ENCODE data around the gene SDK1. TPM values are rescaled to one million over a fixed set of nuclear protein-coding genes. Genes with fewer than 3 reads are reported as not detected.

Gene SDK1
- total RNA-seq, 6 experiments from 2014 or later, result not detected

- no peak overlapping the region for H3K4me3 Mint-ChIP-seq
- TF ChIP-seq CTCF (IDR thresholded peaks at IDR 0.05), result no peak
- 0 out of 2 replicates have a peak, but pooled peaks cover 2% of the 10 kb centered on the region for H3K27me3 Mint-ChIP-seq (ENCODE audit: insufficient read depth)
- DNase-seq, result no peak
- H3K9me3 Mint-ChIP-seq, result peaks cover 30% of the 10 kb centered on the region
- peaks cover 6% of the 10 kb centered on the region for H3K36me3 Mint-ChIP-seq (ENCODE audit: low read depth)
- no peaks in the 10 kb centered on the region for H3K4me1 Mint-ChIP-seq (ENCODE audit: low read depth)
- no peak overlapping the region for H3K27ac Mint-ChIP-seq
These were observed 972.6 kb downstream of the SDK1 start for GRCh38 chr7:4273566-4274230.

GRCh38 chr7:4274286-4274685 is 973.2 kb downstream of the SDK1 start:
- H3K27me3 Mint-ChIP-seq (ENCODE audit: insufficient read depth), result 0 out of 2 replicates have a peak, but pooled peaks cover 2% of the 10 kb centered on the region
- H3K9me3 Mint-ChIP-seq, result peaks cover 31% of the 10 kb centered on the region
- H3K4me3 Mint-ChIP-seq, result no peak overlapping the region
- DNase-seq, result no peak
- H3K36me3 Mint-ChIP-seq (ENCODE audit: low read depth), result peaks cover 6% of the 10 kb centered on the region
- no peak for TF ChIP-seq CTCF (IDR thresholded peaks at IDR 0.05)
- no peak overlapping the region for H3K27ac Mint-ChIP-seq
- no peaks in the 10 kb centered on the region for H3K4me1 Mint-ChIP-seq (ENCODE audit: low read depth)

- H3K4me1 Mint-ChIP-seq (ENCODE audit: low read depth), result no peaks in the 10 kb centered on the region
- H3K9me3 Mint-ChIP-seq, result peaks cover 57% of the 10 kb centered on the region
- TF ChIP-seq CTCF (IDR thresholded peaks at IDR 0.05), result no peak
- H3K36me3 Mint-ChIP-seq (ENCODE audit: low read depth), result peaks cover 10% of the 10 kb centered on the region
- no peak overlapping the region for H3K4me3 Mint-ChIP-seq
- no peak overlapping the region for H3K27ac Mint-ChIP-seq
- 0 out of 2 replicates have a peak, but pooled peaks cover 2% of the 10 kb centered on the region for H3K27me3 Mint-ChIP-seq (ENCODE audit: insufficient read depth)
- no peak for DNase-seq
These were observed 976.9 kb downstream of the SDK1 start for GRCh38 chr7:4277936-4278335.

- DNase-seq, result no peak
- Mint-ChIP-seq H3K4me1 (ENCODE audit: low read depth) (no peaks in the 10 kb centered on the region), H3K27ac (no peak overlapping the region), H3K36me3 (ENCODE audit: low read depth) (peaks cover 10% of the 10 kb centered on the region), H3K27me3 (ENCODE audit: insufficient read depth) (0 out of 2 replicates have a peak, but pooled peaks cover 2% of the 10 kb centered on the region), H3K4me3 (no peak overlapping the region), H3K9me3 (peaks cover 57% of the 10 kb centered on the region)
- no peak for TF ChIP-seq CTCF (IDR thresholded peaks at IDR 0.05)
These were observed 978.2 kb downstream of the SDK1 start for GRCh38 chr7:4279216-4279615.

GRCh38 chr7:4281231-4281993 is 980.4 kb downstream of the SDK1 start:
- peaks cover 4% of the 10 kb centered on the region for H3K36me3 Mint-ChIP-seq (ENCODE audit: low read depth)
- peaks cover 63% of the 10 kb centered on the region for H3K9me3 Mint-ChIP-seq
- H3K4me3 Mint-ChIP-seq, result no peak overlapping the region
- H3K4me1 Mint-ChIP-seq (ENCODE audit: low read depth), result no peaks in the 10 kb centered on the region
- no peak overlapping the region for H3K27ac Mint-ChIP-seq
- no peak for TF ChIP-seq CTCF (IDR thresholded peaks at IDR 0.05)
- DNase-seq, result no peak
- H3K27me3 Mint-ChIP-seq (ENCODE audit: insufficient read depth), result no peaks in the 10 kb centered on the region
